ENCODE measurements around the gene COQ7.

COQ7 gene

GRCh38 chr16:19067349-19068236 is at the start of gene COQ7:
TSS of gene COQ7 (plus strand) at chr16:19067614. CDS start at chr16:19067665, 51 bp downstream.
- DNase-seq: peak; percentile 90 to 95 (median 93)

GRCh38 chr16:19020689-19021088 is 46.7 kb upstream of the COQ7 start:
- DNase-seq: no peak

- no peak for DNase-seq
Observed at GRCh38 chr16:19021747-19022146, 45.7 kb upstream of the COQ7 start.

GRCh38 chr16:19027416-19027815 is 40.0 kb upstream of the COQ7 start:
- no peak for DNase-seq

GRCh38 chr16:19029980-19030379 is 37.4 kb upstream of the COQ7 start:
- DNase-seq: no peak

- DNase-seq: no peak
Observed at GRCh38 chr16:19031738-19032137, 35.7 kb upstream of the COQ7 start.

GRCh38 chr16:19033761-19034160 is 33.7 kb upstream of the COQ7 start:
- DNase-seq: no peak

- no peak for DNase-seq
Observed at GRCh38 chr16:19040400-19040799, 27.0 kb upstream of the COQ7 start.

GRCh38 chr16:19044769-19045168 is 22.6 kb upstream of the COQ7 start:
- DNase-seq: no peak

GRCh38 chr16:19046062-19046461 is 21.4 kb upstream of the COQ7 start:
- no peak for DNase-seq

GRCh38 chr16:19062706-19063105 is 4.7 kb upstream of the COQ7 start:
- DNase-seq: no peak

- DNase-seq: no peak
Observed at GRCh38 chr16:19066988-19067348, 446 bp upstream of the COQ7 start.

- DNase-seq: no peak
Observed at GRCh38 chr16:19068237-19068815, 912 bp downstream of the COQ7 start.

GRCh38 chr16:19071811-19072777 is 4.7 kb downstream of the COQ7 start:
- DNase-seq: peak in 3 of 4 experiments; percentile 12 to 29 (median 21)

- no peak for DNase-seq
Observed at GRCh38 chr16:19073344-19073743, 5.9 kb downstream of the COQ7 start.

GRCh38 chr16:19073863-19074262 is 6.4 kb downstream of the COQ7 start:
- no peak for DNase-seq

GRCh38 chr16:19075511-19075910 is 8.1 kb downstream of the COQ7 start:
- DNase-seq: no peak

- no peak for DNase-seq
Observed at GRCh38 chr16:19077879-19078278, 10.5 kb downstream of the COQ7 start.

- DNase-seq: no peak
Observed at GRCh38 chr16:19083670-19084069, 16.3 kb downstream of the COQ7 start.

GRCh38 chr16:19084139-19084538 is 16.7 kb downstream of the COQ7 start:
- no peak for DNase-seq

GRCh38 chr16:19084879-19085278 is 17.5 kb downstream of the COQ7 start:
- DNase-seq: no peak

GRCh38 chr16:19085679-19086200 is 18.3 kb downstream of the COQ7 start:
- DNase-seq: no peak

Data from activated naive CD4-positive, alpha-beta T cell (primary cell).